Esophagus squamous epithelium (tissue), 4 donors: ENCODE results near the gene CFAP161.

Experiments used
- CTCF ChIP-seq, 6 experiments: fragments of 450-650 bp in 4 of 6; fragments of 200-600 bp in 2 of 6; sonication (generic) in 2 of 6; IDR thresholded peaks; one replicate each; pipeline ENCODE4 v1.5.1; 2016 to 2019; ENCODE audit warnings: antibody characterized with exemption in 6 of 6, mild to moderate bottlenecking in 4 of 6, moderate library complexity in 4 of 6
- POLR2A ChIP-seq, 4 donors: fragments of 450-650 bp; IDR thresholded peaks; one replicate each; pipeline ENCODE4 v1.6.1; 2017; ENCODE audit warnings: antibody characterized with exemption in 4 of 4, mild to moderate bottlenecking in 4 of 4, moderate library complexity in 3 of 4

GRCh38 chr15:81151389-81151788 is 17.3 kb downstream of the CFAP161 start:
- no peak for TF ChIP-seq CTCF (IDR thresholded peaks at IDR 0.05)
- TF ChIP-seq POLR2A (IDR thresholded peaks at IDR 0.05) = no peak
